ENCODE results near the gene NAALADL1.

The NAALADL1 gene

DNA sequence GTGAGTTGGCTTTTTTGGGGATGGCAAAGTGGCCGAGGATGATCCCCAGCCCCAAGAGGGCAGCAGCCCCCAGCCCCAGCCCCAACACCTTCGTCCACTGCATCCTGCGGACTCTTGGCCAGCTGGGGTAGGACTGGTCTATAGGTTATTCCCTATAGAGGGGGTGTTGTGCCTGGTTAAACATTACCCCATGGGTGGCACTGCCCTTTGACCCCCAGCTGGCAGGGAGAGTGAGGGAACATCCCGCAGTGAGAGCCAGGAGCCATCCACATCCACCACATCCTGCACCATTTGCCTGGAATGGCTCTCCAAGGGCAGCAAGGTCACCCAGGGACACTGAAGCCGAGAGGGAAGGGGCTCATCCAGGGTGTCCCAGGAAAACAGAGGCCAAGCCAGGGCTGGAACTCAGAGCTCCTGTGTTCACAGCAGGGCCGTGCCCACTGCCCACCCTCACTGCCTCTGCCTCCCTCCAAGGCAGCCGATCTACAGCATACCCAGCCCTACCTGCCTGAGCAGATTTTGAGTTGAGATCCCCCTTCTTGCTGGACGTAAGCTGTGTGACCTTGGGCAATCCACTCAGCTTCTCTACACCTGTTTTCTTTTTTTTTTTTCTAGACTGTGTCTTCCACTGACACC is at the start of gene NAALADL1:
Gene NAALADL1 (minus strand): TSS at position 135 of the 636 bp plus-strand sequence. CDS start 32 bp downstream, at position 103.
- DNase-seq: no peak

- no peak for DNase-seq
Measured at GRCh38 chr11:65107751-65108468, 49.6 kb upstream of the NAALADL1 start.

GRCh38 chr11:65107078-65107477 is 48.7 kb upstream of the NAALADL1 start:
- DNase-seq: no peak

GRCh38 chr11:65104628-65105027 is 46.3 kb upstream of the NAALADL1 start:
- no peak for DNase-seq

GRCh38 chr11:65103476-65103875 is 45.1 kb upstream of the NAALADL1 start:
- no peak for DNase-seq

DNA sequence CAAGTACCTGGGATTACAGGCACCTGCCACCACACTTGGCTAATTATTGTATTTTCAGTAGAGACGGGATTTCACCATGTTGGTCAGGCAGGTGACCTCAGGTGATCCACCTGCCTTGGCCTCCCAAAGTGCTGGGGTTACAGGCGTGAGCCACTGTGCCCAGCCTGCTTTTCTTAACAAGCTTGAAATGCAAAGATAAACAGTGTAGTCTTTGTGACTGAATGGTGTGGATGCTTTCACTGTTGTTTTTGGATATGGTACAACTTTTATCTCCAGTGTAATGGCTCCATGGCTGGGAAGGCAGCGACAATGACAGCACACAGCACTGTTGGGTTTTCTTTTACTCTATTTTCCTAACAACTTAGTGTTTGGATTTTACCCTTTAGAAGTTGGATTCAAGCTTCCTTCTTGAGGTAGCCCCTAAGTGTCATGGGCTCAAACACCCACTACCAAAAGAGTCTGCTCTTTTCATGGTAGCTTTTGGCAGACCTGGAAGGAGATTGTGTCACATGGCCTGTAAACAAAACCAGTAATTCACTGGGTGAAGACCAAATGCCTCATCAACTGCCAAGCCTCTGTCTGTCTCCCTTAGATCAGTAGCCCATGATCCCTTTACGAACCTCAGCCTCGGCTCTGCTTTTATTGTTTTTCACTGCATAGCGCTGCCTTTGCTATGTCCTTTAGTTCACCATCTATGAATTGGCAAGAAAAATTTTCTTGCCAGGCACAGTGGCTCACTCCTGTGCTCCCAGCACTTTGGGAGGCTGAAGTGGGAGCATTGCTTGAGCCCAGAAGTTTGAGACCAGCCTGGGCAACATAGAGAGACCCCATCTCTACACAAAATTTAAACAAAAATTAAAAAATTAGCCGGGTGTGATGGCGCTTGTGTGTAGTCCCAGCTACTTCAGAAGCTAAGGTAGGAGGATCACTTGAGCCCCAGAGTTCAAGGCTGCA is 44.1 kb upstream of the NAALADL1 start:
- no peak for DNase-seq

DNA sequence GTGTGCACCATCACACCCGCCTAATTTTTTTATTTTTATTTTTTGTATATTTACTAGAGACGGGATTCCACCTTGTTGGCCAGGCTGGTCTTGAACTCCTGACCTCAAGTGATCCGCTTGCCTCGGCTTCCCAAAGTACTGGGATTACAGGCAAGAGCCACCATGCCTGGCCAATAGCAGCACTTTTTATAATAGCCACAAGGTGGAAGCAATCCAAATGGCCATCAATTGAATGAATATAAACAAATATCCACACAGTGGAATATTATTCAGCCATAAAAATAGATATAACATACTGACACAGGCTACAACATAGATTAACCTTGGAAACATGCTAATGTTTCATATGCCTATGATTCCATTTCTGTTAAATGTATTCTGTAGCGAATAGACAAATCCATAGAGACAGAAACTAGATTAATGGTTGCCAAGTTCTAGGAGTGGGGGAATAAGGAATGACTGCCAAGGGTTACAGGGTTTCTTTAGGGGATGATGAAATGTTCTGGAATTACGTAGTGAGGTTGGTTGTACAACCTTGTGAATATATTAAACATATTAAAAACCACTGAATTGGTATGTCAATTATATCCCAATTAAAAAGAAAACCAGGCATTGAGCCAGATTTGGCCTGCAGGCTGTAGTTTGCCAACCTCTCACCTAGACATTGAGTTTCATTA is 42.5 kb upstream of the NAALADL1 start:
- no peak for DNase-seq

DNA sequence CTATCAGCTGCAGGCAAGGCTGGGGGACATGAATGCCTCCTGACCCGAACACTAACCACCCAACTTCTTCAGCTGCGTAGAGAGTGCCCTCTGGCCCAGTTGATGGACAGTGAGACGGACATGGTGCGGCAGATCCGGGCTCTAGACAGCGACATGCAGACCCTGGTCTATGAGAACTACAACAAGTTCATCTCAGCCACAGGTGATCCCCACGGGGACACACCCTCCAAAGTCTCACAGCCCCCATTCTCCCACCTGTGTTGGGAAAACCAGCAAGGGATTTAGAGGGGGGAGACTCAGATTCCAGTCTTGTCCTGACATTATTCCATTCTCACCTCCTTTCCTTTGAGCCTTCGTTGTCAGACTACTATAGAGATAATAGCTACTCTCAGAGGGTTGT is 38.6 kb upstream of the NAALADL1 start:
- no peak for DNase-seq

DNA sequence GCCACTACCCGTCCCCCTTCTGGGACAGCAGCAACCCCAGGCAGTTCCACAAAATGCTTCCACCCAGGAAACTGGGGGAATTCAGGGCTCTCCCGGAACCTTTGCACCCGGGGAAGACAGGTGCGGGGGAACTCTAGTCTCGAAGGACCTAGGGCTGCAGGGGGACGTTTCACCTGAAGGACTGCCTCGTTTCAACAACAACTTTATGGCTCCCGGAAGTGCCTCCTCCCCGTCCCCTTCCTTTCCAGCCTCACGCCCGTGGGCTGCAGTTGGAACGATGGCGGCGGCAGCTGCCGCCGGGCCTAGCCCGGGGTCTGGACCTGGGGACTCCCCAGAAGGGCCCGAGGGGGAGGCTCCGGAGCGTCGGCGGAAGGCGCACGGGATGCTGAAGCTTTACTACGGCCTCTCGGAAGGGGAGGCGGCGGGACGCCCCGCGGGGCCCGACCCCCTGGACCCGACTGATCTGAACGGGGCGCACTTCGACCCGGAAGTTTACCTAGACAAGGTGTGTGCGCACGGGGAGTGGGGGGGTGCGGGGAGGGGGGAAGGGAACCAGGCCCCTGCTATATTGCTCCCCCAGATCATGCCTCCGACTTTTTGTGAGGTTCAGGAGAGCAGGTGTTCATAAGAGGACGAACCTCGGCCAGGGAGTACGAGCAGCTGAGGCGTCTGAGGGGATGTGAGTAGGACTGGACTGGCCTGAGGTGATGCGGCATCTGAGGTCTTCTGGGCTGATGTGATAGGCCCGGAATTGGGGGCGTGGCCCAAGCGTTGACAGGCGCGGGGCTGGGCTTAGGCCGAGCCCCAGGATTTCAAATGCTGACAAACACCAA is 37.8 kb upstream of the NAALADL1 start, which contains the start of gene VPS51:
Gene VPS51 (plus strand): TSS at position 241 of the 833 bp plus-strand sequence. CDS start 37 bp downstream, at position 278.
- peak; percentile 89 for DNase-seq

GRCh38 chr11:65095427-65095826 is 37.1 kb upstream of the NAALADL1 start:
- DNase-seq: no peak

DNA sequence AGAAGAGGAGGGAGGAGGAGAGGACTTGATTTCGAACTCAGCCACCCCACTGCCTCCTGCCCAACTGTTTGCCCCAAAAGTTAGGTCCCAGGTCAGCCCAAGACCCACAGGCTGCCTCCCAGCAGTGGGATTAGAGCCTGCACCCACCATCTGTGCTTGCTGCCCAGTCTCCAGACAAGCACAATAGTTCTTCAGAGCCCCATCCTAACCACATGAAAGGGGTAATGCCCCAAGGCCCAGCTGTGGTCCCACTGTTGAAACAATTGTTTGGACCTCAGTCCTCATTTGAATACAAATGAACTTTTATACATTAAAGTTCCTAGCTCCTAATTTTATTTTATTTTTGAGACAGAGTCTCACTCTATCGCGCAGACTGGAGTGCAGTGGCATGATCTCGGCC is 32.3 kb upstream of the NAALADL1 start:
- DNase-seq: no peak

- DNase-seq: no peak
Measured at GRCh38 chr11:65089621-65090020, 31.3 kb upstream of the NAALADL1 start.

GRCh38 chr11:65087827-65088226 is 29.5 kb upstream of the NAALADL1 start:
- DNase-seq: no peak

GRCh38 chr11:65087216-65087615 is 28.9 kb upstream of the NAALADL1 start:
- no peak for DNase-seq

GRCh38 chr11:65086809-65087208 is 28.5 kb upstream of the NAALADL1 start:
- DNase-seq: no peak

DNA sequence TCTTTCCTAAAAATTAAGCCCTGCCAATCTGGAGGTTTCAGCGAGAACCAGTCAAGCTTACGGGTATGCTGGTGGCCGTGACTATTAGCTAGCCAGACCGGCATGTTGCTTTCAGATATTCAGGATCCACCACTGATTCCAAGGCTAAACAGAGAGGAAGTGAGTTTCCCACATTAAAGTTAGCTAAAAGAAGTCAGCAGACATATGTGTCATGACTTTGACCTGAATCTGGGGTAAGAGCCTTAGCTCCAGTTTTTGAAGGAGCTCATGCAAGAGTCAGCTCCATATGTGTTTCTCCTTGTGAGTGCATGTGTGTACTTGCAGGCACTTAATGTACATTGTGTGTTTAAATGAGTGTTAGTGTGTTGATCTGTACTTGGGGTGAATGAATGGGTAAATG is 27.1 kb upstream of the NAALADL1 start:
- DNase-seq: no peak

DNA sequence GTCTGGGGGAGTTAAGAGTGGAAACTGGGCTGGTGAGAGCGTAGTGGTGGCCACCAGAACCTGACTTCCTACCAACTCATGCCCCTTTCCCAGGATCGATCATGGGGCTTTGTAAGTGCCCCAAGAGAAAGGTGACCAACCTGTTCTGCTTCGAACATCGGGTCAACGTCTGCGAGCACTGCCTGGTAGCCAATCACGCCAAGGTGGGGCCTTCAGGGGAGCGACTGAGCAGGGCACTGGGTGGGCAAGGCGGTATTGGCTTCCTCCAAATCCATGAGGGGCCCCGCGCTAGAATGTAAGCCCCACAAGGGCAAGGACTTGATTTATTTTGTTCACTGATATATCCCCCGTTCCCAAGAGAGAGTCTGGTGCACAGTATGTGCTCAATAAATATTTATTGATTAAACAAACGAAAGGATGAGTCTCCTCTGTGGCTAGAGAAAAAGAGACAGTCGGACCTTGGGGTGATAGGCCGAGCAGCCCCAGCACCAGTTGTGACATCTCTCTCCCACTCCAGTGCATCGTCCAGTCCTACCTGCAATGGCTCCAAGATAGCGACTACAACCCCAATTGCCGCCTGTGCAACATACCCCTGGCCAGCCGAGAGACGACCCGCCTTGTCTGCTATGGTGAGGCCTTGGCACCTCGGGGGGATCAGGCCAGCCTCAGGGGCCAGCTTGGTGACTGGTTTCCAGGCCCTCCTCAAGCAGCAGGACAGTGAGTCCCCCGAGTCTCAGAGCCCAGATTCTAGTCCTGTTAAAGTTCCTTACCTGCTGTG is 26.4 kb upstream of the NAALADL1 start:
- no peak for DNase-seq

DNA sequence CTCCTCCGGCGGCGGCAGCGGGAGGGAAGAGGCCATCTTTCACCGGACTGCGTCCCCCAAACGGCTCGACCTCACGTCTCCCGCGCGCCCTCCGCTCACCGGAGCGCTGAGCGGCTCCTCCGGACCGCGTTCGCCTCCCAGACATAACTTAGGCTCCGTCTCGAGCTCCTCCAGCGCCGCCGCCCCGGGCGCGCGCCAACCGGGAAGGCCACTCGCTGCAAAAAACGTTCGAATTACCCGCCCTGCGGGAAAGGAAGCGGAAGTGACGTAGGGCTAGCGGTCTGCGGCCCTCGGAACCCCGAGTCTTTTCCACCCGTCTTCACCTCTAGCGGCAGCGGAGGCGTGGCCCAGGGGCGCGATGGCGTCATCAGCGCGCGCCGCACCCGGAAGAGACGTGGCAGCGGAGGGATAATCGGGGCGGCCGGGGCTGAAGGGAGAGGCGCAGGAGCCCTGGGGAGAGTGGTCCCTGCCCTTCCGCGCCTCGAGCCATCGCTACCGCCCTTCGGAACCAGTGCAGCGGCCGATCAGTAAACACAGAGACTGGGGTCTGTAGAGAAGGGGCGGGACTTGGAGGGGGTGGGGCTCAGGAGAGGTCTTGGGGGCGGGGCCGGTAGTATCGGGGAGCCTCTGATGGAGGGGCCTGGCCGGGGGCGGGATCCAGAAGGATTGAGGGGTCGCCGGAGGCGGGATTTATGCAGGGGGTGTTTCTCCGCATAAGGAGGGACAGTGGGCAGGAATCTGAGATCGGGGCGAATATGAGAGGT is 25.7 kb upstream of the NAALADL1 start, which contains the start of the genes CDCA5 and ZFPL1:
Gene CDCA5 (minus strand): TSS at position 207 of the 764 bp plus-strand sequence. CDS start 62 bp downstream, at position 145.
Gene ZFPL1 (plus strand): TSS at position 389 of the 764 bp plus-strand sequence. CDS start 477 bp downstream, outside the sequence.
- DNase-seq: peak; percentile 96

DNA sequence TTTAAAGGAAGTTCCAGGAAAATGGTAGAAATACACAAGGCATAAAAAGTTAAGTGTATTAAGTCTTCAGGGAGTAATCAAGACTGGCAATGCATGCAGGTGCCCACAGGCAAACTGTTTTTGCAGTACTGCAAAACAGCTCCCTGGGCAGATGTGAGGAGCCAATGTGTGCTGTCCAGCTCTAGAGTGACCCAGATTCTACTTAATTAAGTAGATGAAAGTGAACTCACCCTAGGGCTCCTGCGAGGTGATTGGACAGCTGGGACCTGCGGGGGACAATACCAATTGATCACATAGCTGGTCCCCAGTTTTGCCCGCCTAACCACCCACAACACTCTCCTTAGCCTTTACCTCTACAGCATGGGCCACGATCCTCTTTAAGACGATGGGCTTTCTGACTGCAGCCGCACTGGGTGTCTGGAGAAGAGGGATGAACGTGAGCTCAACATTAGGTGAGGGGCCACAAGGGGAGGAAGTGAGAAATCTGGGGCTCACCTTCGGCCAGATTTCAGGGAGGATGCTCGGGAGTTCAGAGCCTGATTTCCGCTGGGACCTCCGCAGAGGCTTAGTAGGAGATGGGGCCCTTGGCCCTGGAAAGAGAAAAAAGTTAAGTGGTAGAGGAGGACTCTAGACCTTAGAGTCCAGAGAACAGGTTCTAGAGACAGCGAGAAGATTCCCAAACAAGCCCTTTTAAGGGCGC is 24.9 kb upstream of the NAALADL1 start:
- DNase-seq: no peak
